Measurements from ENCODE around the gene COG3. TPM values are rescaled to one million over a fixed set of nuclear protein-coding genes. Genes with fewer than 3 reads are reported as not detected.

Gene COG3
- total and polyA plus RNA-seq, 10 donors: 12.3 to 99.2 (median 32.5) TPM

GRCh38 chr13:45482571-45483173, 17.9 kb downstream of the COG3 start:
- H3K27ac ChIP-seq: peak overlapping the region in 3 of 8 donors; percentile 12 to 35 (median 34)
- no peak for TF ChIP-seq POLR2A (IDR thresholded peaks at IDR 0.05)
- no peak for TF ChIP-seq CTCF (IDR thresholded peaks at IDR 0.05 in 8 of 11, conservative IDR thresholded peaks at IDR 0.05 in 3 of 11)
- no peak for TF ChIP-seq POLR2AphosphoS5 (IDR thresholded peaks at IDR 0.05)
- H3K36me3 ChIP-seq: peaks cover 0 to 85% (median 47%) of the 10 kb centered on the region in 6 donors
- peaks cover 0 to 8% (median 0%) of the 10 kb centered on the region in 6 donors for H3K4me1 ChIP-seq
- no peaks in the 10 kb centered on the region for H3K27me3 ChIP-seq (replicated peaks in 1 of 7)
- no peak for DNase-seq
- 23 to 31% (median 30%) methylated on average over 3 of the region's 3 CpGs for WGBS, 5 donors
- H3K9me3 ChIP-seq: no peaks in the 10 kb centered on the region
- intact Hi-C loops (cut with DNase I; ENCODE audit: low total_unique reads): no loop called here
- no peak overlapping the region for H3K4me3 ChIP-seq

GRCh38 chr13:45487604-45488003, 22.9 kb downstream of the COG3 start:
- H3K36me3 ChIP-seq: peaks cover 0 to 76% (median 48%) of the 10 kb centered on the region in 6 donors
- no peak for TF ChIP-seq CTCF (IDR thresholded peaks at IDR 0.05 in 8 of 11, conservative IDR thresholded peaks at IDR 0.05 in 3 of 11)
- no peak for TF ChIP-seq POLR2AphosphoS5 (IDR thresholded peaks at IDR 0.05)
- no peak for TF ChIP-seq POLR2A (IDR thresholded peaks at IDR 0.05)
- H3K27me3 ChIP-seq (replicated peaks in 1 of 7): no peaks in the 10 kb centered on the region
- DNase-seq: no peak
- no peaks in the 10 kb centered on the region for H3K9me3 ChIP-seq
- no peak overlapping the region for H3K4me3 ChIP-seq
- WGBS, 5 donors: 94 to 100% (median 98%) methylated on average over 1 of the region's 1 CpG
- H3K4me1 ChIP-seq: peaks cover 0 to 2% (median 0%) of the 10 kb centered on the region in 6 donors
- H3K27ac ChIP-seq: no peak overlapping the region
- intact Hi-C loops (cut with DNase I; ENCODE audit: low total_unique reads): no loop called here

- Histone ChIP-seq H3K9me3 (no peaks in the 10 kb centered on the region), H3K27ac (no peak overlapping the region), H3K27me3 (replicated peaks in 1 of 7) (no peaks in the 10 kb centered on the region), H3K4me3 (no peak overlapping the region), H3K4me1 (no peaks in the 10 kb centered on the region), H3K36me3 (peaks cover 0 to 83% (median 49%) of the 10 kb centered on the region in 6 donors)
- TF ChIP-seq POLR2A (IDR thresholded peaks at IDR 0.05): no peak
- peak in 5 of 11 experiments; percentile 18 to 32 (median 25) for TF ChIP-seq CTCF (IDR thresholded peaks at IDR 0.05 in 8 of 11, conservative IDR thresholded peaks at IDR 0.05 in 3 of 11)
- no peak for DNase-seq
- 86 to 100% (median 88%) methylated on average over 1 of the region's 1 CpG for WGBS, 5 donors
- intact Hi-C loops (cut with DNase I; ENCODE audit: low total_unique reads): no loop called here
Observed at GRCh38 chr13:45490068-45490467, 25.3 kb downstream of the COG3 start.

GRCh38 chr13:45492538-45492937, 27.8 kb downstream of the COG3 start:
- H3K27me3 ChIP-seq (replicated peaks in 1 of 7): no peaks in the 10 kb centered on the region
- 96 to 100% (median 99%) methylated on average over 1 of the region's 1 CpG for WGBS, 5 donors
- no peaks in the 10 kb centered on the region for H3K9me3 ChIP-seq
- no peaks in the 10 kb centered on the region for H3K4me1 ChIP-seq
- intact Hi-C loops (cut with DNase I; ENCODE audit: low total_unique reads): no loop called here
- H3K36me3 ChIP-seq: peaks cover 0 to 93% (median 63%) of the 10 kb centered on the region in 6 donors
- H3K4me3 ChIP-seq: no peak overlapping the region
- TF ChIP-seq POLR2A (IDR thresholded peaks at IDR 0.05) (no peak), CTCF (IDR thresholded peaks at IDR 0.05 in 8 of 11, conservative IDR thresholded peaks at IDR 0.05 in 3 of 11) (no peak), POLR2AphosphoS5 (IDR thresholded peaks at IDR 0.05) (no peak)
- no peak for DNase-seq
- H3K27ac ChIP-seq: no peak overlapping the region
